Stimulated activated CD4-positive, alpha-beta T cell treated with anti-CD3 and anti-CD28 coated beads, Interleukin-4, amount 100 ng/mL, for 4 hours (primary cell): ENCODE measurements around the gene FAM25C.
"Not testable (repeated sequence)": the region's sequence is repeated elsewhere in the genome, so short reads cannot be mapped to it uniquely, and the experiment has no call there.

ENCODE experiments used
- DNase-seq, 2 experiments: peaks; one replicate each; pipeline ENCODE4 v3.0.0-alpha.2; 2020

FAM25C gene

GRCh38 chr10:47999691-48000090 is at the start of gene FAM25C:
TSS of gene FAM25C (minus strand) at chr10:47999791. CDS start at chr10:47999765, 26 bp downstream.
- not testable (repeated sequence) for DNase-seq

GRCh38 chr10:48044557-48044956 is 45.0 kb upstream of the FAM25C start:
- DNase-seq = not testable (repeated sequence)

- DNase-seq = not testable (repeated sequence)
Measured at GRCh38 chr10:48031390-48031789, 31.8 kb upstream of the FAM25C start.

GRCh38 chr10:48002306-48002705 is 2.7 kb upstream of the FAM25C start:
- not testable (repeated sequence) for DNase-seq

- not testable (repeated sequence) for DNase-seq
Measured at GRCh38 chr10:47994045-47994444, 5.5 kb downstream of the FAM25C start.

GRCh38 chr10:47992560-47992959 is 7.0 kb downstream of the FAM25C start:
- not testable (repeated sequence) for DNase-seq

- DNase-seq = not testable (repeated sequence)
Measured at GRCh38 chr10:47991706-47992105, 7.9 kb downstream of the FAM25C start.

GRCh38 chr10:47990097-47990496 is 9.5 kb downstream of the FAM25C start:
- DNase-seq = not testable (repeated sequence)

- not testable (repeated sequence) for DNase-seq
Measured at GRCh38 chr10:47989542-47989950, 10.0 kb downstream of the FAM25C start.

- not testable (repeated sequence) for DNase-seq
Measured at GRCh38 chr10:47988718-47989541, 10.7 kb downstream of the FAM25C start.

GRCh38 chr10:47987952-47988351 is 11.6 kb downstream of the FAM25C start:
- not testable (repeated sequence) for DNase-seq

- not testable (repeated sequence) for DNase-seq
Measured at GRCh38 chr10:47986413-47987230, 13.0 kb downstream of the FAM25C start.

GRCh38 chr10:47975409-47975808 is 24.2 kb downstream of the FAM25C start:
- not testable (repeated sequence) for DNase-seq

- DNase-seq = not testable (repeated sequence)
Measured at GRCh38 chr10:47973131-47973530, 26.5 kb downstream of the FAM25C start.

- DNase-seq = not testable (repeated sequence)
Measured at GRCh38 chr10:47972077-47972476, 27.5 kb downstream of the FAM25C start.

- not testable (repeated sequence) for DNase-seq
Measured at GRCh38 chr10:47971598-47971997, 28.0 kb downstream of the FAM25C start.

GRCh38 chr10:47970047-47970446 is 29.5 kb downstream of the FAM25C start:
- not testable (repeated sequence) for DNase-seq

GRCh38 chr10:47968988-47969387 is 30.6 kb downstream of the FAM25C start:
- DNase-seq = not testable (repeated sequence)

GRCh38 chr10:47964280-47965063 is 35.1 kb downstream of the FAM25C start:
- DNase-seq = not testable (repeated sequence)

- not testable (repeated sequence) for DNase-seq
Measured at GRCh38 chr10:47962785-47963184, 36.8 kb downstream of the FAM25C start.

- DNase-seq = not testable (repeated sequence)
Measured at GRCh38 chr10:47960699-47961098, 38.9 kb downstream of the FAM25C start.

- not testable (repeated sequence) for DNase-seq
Measured at GRCh38 chr10:47959677-47960076, 39.9 kb downstream of the FAM25C start.

GRCh38 chr10:47957158-47957557 is 42.4 kb downstream of the FAM25C start:
- DNase-seq = not testable (repeated sequence)
